Right lobe of liver (tissue), 4 donors: ENCODE data around the gene APOB.

Source experiments
- CTCF ChIP-seq, 4 donors: fragments of 200-600 bp in 3 of 4; fragments of 450-650 bp in 1 of 4; IDR thresholded peaks; one replicate each; pipeline versions ENCODE4 v1.5.1 to v1.8.0; 2016 to 2022; ENCODE audit warnings: antibody characterized with exemption in 4 of 4, mild to moderate bottlenecking in 2 of 4
- POLR2A ChIP-seq: fragments of 450-650 bp; IDR thresholded peaks from one replicate; pipeline ENCODE4 v1.6.1; 2017; ENCODE audit warnings: antibody characterized with exemption, mild to moderate bottlenecking
- donor health status: DM: no; HTN: no; CAD: no.
- donor health status: DM: no; HTN: no; CAD: no.
- donor health status: DM: no; HTN: yes; CAD: no.

GRCh38 chr2:21017748-21018276 lies 26.1 kb downstream of the APOB start:
- TF ChIP-seq POLR2A = no peak
- no peak for TF ChIP-seq CTCF (IDR thresholded peaks at IDR 0.05)
